A549 treated with CORT108297 at 1 μM for 4 hours (cell line): ENCODE measurements around the gene MRPL24. TPM values are rescaled to one million over a fixed set of nuclear protein-coding genes. Genes with fewer than 3 reads are reported as not detected.

Source experiments
- total RNA-seq: library from RNA; stranded (reverse); fragments of 200-300 nt; extraction: Qiagen RNA extraction; gene quantifications from 5 replicates; pipeline ENCODE4 v1.2.3, GENCODE V29; 2022

MRPL24 gene
- total RNA-seq: 173 to 203 TPM (median 195 TPM) in 5 replicates

DNA sequence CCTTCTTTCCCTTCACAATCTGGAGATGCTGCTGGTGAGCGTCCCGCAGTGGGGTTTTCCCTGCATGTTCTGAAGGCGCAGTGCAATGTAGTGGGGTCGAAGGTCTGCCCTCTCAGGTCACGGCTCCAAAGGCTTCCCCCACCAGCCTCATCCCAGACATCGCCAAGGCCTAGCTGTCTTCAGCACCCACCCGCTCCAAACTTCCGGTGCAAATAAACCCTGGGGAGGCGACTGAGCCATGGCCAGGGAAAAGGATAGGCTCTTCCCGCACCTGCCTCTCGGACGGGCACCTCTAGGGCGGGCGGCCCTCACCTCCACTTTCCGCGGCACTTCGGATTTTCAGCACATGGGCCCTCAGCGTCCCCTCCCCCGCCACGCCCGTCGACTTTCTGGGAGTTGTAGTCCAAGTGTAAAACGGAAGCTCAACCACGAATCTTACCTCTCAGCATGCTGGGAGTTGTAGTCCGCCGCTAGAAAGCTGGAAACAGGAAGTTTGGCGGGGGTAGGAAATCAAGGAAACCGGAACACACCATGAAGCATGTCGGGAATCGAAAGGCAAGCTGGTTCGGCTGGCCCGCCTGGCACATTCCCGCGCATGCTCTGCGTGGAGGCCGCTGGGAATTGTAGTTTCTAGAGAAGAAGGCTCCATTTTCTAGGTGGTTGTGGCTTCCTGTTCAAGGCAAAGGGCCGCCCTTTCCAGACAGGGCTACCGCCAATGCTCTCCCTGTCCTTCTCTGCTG, at the start of gene MRPL24:
TSS of gene MRPL24 (minus strand) at position 348 of the 740 bp plus-strand sequence. CDS start 2,384 bp downstream, outside the sequence.

DNA sequence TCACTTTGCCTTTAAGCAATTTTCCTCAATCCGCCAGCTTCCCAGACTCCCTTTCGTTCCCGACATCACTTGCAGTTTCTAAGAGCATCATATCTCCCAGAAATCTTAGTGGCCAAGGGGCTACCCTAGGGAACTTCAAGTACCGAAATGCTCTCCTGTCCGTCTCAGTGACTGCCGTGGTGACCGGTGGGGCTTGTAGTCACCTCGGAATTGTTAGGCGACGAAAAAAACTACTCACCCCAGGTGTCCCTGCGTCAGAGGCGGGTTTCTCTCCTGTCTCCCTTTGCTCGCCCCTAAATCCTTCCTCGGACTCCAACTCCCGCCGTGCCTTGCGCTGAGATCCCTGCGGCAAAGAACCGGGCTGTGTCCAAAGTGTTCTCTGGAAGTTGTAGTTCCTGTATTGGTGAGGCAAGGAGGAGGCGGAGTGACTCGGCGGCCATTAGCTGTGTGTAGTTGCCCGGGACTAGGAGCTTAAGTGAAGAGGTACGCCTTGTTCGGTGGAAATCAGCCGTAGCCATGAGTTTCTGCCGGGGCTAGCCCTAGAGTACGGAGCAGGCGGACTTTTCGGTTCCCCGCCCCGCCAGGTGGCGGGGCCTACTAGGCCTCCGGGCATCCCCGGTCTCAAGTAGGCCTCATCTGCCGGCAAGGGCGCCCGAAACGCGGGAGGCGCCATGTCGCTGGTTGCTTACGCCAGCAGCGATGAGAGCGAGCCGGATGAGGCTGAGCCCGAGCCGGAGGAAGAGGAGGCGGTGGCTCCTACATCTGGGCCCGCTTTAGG, 26.4 kb upstream of the MRPL24 start, which contains the start of gene PRCC:
TSS of gene PRCC (plus strand) at position 435 of the 778 bp plus-strand sequence. CDS start at position 672, 237 bp downstream.

DNA sequence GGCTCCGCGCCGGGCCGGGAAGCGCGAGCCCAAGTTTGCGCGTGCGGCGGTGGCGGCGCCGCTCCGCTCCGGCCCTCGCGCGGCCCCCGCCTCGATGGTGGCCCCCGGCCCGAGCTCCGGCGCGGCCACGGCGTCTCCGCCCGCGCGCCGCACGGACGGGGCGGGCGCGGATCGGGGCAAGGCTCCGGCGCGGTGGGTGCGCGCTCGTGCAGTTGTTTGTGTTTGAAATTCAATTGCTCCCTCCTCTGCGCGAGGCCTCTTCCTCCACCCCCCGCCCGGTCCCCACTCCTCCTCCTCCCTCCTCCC, 10.5 kb upstream of the MRPL24 start, which contains the start of gene HDGF:
TSS of gene HDGF (minus strand) at position 225 of the 306 bp plus-strand sequence. CDS start 246 bp downstream, outside the sequence.

DNA sequence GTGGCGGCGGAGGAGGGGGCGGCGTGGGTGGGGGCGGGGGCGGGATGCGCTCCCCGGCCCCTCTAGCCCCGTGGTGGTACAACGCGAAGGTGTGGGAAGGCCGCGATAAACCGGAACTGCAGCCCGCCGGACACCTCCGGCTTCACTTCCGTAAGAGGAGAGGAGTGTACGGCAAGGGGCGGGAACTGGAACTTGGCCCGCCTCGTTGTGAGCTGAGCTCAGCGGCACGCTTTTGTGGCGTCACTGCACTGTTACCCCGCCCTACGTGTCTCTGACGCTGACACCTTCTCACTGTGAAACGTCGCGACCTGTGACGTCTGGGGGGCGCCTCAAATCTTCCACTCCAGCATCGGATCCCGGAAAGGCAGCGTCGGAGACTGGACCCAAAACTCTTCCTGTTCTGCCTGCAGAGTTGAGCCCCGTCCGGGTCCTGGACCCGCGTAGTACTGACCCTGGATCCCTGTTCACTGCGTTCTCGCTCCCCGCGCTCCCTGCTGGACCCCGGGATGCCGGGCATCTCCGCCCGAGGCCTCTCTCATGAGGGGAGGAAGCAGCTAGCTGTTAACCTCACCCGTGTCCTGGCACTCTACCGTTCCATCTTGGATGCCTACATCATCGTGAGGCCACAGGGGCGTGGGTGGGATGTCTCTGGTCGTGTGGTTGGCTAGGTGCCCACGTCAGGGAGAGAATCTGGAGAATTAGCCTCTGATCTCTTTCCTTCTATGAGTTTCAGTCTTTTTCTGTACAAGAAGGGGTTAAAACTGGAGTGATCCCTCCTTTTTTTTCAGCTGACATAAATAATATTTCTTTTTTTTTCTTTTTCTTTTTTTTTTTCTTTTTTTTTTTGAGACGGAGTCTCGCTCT, 12.1 kb downstream of the MRPL24 start, which contains the start of gene ISG20L2:
TSS of gene ISG20L2 (minus strand) at position 168 of the 864 bp plus-strand sequence. CDS start 1,114 bp downstream, outside the sequence.

DNA sequence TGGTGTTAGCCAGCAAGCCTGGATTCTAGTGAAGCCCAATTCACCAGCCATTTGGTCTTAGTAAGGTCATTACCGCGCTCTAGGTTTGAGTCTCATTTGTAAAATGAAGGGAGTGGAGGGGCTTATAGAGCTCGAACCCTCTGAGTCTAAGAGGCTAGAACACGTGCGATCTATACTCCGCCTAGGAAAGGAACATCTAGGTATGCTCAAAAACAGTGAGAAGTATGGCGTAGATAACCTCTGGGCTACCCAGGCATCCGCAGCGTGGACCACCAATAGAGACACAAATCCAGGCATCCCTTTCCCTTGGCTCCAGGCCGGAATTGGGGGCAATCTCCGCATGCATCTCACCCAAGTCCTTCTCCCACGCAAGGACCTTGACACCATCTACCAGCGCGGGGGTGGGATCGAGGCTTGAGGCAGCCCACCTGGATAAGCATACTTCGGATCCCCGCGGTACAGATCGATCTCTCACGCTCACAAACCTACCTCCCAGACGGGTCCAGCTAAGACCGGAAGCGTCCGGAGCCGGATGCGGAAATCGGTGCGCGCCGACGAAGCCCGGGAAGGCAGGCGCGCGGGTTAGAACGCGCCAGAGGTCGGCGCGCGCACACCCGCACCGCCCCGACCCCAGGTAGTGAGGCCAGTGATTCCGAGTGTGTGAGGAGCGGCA, 12.8 kb downstream of the MRPL24 start, which contains the start of gene METTL25B:
TSS of gene METTL25B (plus strand) at position 544 of the 673 bp plus-strand sequence. CDS start 636 bp downstream, outside the sequence.

DNA sequence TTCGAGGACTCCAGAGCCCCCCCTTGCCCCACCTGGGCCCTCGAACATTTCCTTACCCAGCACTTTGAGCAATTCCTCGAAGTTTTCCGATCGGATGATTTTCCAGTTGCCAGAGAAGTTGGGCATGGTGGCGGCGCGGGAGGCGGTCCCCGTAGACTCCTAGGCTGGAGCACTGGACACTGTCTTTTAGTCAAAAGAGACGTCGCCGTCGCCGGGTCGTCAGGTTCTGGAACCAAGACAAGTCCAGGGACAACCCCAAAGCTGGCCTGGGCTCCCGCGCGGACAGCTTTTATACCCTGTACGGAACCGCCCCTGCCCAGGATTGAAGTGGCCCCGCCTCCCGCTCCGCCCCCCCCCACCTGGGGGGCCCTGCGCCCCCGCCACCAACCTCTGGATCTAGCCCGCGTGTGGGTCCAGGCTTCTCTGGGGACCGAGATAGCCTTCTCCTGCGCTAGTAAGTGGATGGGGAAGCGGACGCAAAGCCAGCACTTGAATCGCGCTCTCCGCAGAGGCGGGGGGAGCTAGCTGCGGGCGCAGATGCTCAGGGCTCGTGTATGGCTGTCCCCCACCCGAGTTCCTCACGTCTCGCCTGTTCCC, 35.5 kb downstream of the MRPL24 start, which contains the start of gene CRABP2:
TSS of gene CRABP2 (minus strand) at position 263 of the 597 bp plus-strand sequence. CDS start at position 126, 137 bp downstream.

Other genes starting within 250 kb of the MRPL24 start
- gene MEF2D, start 240.3 kb downstream of the MRPL24 start, total RNA-seq: 20.9 to 35.5 TPM (median 30.3 TPM) in 5 replicates
- gene IQGAP3, start 168.5 kb downstream of the MRPL24 start, total RNA-seq: 12.2 to 20.9 TPM (median 18.6 TPM) in 5 replicates
- not detected in 5 replicates for gene TTC24, start 161.4 kb downstream of the MRPL24 start, total RNA-seq
- gene NAXE, start 149.3 kb downstream of the MRPL24 start, total RNA-seq: 133 to 172 TPM (median 169 TPM) in 5 replicates
- gene GPATCH4, start 139.6 kb downstream of the MRPL24 start, total RNA-seq: 62.7 to 97.9 TPM (median 67.4 TPM) in 5 replicates
- 0.14 to 0.21 TPM (median 0.14 TPM) in 3 of 5 replicates, not detected in the others for gene HAPLN2, start 121.7 kb downstream of the MRPL24 start, total RNA-seq
- gene BCAN, start 99.0 kb downstream of the MRPL24 start, total RNA-seq: 0.05 to 0.12 TPM in 2 of 5 replicates, not detected in the others
- gene NES, start 63.7 kb downstream of the MRPL24 start, total RNA-seq: 1.2 to 1.5 TPM (median 1.3 TPM) in 5 replicates
- gene CRABP2, start 35.5 kb downstream of the MRPL24 start, total RNA-seq: 10.1 to 14.1 TPM (median 11.0 TPM) in 5 replicates
- 20.7 to 26.6 TPM (median 25.5 TPM) in 5 replicates for gene METTL25B, start 12.6 kb downstream of the MRPL24 start, total RNA-seq
- gene ISG20L2, start 12.3 kb downstream of the MRPL24 start, total RNA-seq: 39.8 to 52.9 TPM (median 44.0 TPM) in 5 replicates
- 422 to 452 TPM (median 434 TPM) in 5 replicates for gene HDGF, start 10.6 kb upstream of the MRPL24 start, total RNA-seq
- gene PRCC, start 26.4 kb upstream of the MRPL24 start, total RNA-seq: 71.8 to 77.9 TPM (median 77.7 TPM) in 5 replicates
- 2.8 to 5.1 TPM (median 3.9 TPM) in 5 replicates for gene SH2D2A, start 75.8 kb upstream of the MRPL24 start, total RNA-seq
- gene INSRR, start 118.0 kb upstream of the MRPL24 start, total RNA-seq: 0.01 TPM in 1 of 5 replicates, not detected in the others
- gene NTRK1, start 119.8 kb upstream of the MRPL24 start, total RNA-seq: 0.06 to 0.15 TPM (median 0.12 TPM) in 5 replicates
- gene PEAR1, start 152.6 kb upstream of the MRPL24 start, total RNA-seq: 7.8 to 11.1 TPM (median 9.9 TPM) in 5 replicates
- 0.07 to 0.21 TPM (median 0.13 TPM) in 5 replicates for gene LRRC71, start 179.5 kb upstream of the MRPL24 start, total RNA-seq